Stimulated activated CD8-positive, alpha-beta memory T cell treated with anti-CD3 and anti-CD28 coated beads, Interleukin-2, amount 100 ng/mL, for 1 hour (primary cell): ENCODE data around the gene BIVM.

ENCODE experiments used
- DNase-seq, 2 donors: peaks; one replicate each; pipeline ENCODE4 v3.0.0-alpha.2; 2020; ENCODE audit warnings: low read depth in 2 of 2

Gene BIVM

GRCh38 chr13:102839462-102839861 is 40.5 kb downstream of the BIVM start:
- no peak for DNase-seq

- DNase-seq: no peak
Measured at GRCh38 chr13:102845289-102845629, 46.3 kb downstream of the BIVM start.

DNA sequence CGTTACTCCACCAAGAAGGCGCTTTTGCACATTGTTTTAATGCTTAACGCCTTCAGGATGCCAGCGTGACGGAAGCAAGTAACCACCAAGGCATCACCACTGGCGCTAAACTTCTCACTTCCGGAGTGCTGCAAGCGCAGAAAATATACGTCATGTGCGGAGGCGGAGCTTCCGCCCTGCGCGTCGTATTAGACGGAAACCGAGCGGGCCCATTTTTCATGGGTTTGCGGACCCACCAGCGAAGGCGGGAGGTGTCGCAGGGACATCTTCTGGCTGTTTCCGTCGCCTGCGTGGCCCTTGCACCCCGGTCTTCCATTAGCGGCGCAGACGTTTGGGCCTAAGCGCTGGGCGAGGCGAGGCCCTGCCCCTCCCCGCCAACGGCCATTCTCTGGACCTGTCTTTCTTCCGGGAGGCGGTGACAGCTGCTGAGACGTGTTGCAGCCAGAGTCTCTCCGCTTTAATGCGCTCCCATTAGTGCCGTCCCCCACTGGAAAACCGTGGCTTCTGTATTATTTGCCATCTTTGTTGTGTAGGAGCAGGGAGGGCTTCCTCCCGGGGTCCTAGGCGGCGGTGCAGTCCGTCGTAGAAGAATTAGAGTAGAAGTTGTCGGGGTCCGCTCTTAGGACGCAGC is 46.8 kb downstream of the BIVM start, which contains the start of gene ERCC5:
Gene ERCC5 (plus strand): TSS at position 403 of the 631 bp plus-strand sequence. CDS start 235 bp downstream, outside the sequence.
- DNase-seq: peak; percentile 90 to 93

DNA sequence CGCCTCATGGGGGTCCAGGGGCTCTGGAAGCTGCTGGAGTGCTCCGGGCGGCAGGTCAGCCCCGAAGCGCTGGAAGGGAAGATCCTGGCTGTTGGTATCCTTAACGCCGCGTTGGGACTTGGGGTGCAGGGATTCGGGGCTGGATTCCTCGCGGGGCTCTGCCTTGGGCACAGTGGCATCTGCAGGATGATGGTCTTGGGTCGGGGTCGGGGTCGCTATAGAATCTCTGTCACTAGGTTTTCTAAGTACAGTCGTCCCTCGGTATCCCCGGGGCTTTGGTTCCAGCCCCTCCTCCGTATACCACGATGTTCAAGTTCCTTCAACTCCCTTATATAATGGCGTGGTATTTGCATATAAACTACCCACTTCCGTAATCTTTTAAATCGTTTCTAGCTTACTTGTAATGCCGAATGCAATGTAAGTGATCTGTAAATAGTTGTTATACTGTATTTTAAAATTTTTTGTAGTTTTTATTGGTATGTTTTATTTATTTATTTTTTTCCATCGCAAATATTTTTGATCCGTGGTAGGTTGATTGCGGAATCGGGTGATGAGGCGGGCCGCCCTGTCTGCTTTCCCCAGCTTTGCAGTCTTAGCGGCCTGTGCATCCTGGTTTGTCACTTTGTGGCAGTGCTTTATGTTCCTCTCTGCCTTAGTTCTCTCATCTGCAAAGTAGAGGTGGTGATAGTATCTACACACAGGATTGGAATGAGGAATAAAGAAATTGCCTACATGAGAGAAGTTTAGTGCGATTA is 47.5 kb downstream of the BIVM start:
- no peak for DNase-seq

- DNase-seq: no peak
Measured at GRCh38 chr13:102847272-102848234, 48.6 kb downstream of the BIVM start.

DNA sequence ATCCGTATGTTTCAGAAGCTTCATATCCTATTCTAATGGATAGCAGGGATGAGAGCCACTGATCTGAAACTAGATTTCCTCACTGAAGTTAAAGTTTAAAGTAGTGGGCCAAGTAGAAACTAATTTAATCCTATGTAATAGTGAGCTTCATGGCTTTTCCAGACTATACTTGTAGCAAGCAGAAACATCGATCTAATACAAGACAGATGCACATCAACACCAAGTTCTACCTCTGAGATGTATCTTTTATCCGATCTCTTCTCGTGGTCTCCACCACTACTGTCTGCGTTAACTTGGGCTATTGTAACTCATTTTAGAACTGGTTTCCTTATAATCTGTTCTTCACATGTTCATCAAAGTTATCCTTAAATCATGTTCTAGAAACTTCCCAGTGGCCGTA is 50.0 kb downstream of the BIVM start:
- DNase-seq: no peak

DNA sequence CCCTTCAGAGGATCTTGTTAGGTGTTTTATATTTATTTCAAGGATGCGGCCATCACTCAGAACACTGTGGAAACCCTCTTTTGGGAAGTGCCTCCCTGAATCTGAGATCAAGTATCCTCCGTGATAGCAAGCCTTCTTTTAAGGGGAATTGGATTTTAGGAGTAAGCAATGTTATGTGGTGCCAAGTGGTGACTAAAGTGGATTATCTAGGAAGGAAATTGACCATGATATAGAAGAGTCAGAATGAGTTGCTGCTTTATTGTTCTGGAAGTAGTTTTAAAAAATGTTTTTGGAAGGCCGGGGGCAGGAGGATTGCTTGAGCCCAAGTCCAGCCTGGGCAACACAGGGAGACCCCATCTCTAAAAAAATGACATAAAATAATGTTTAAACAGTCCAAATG is 53.6 kb downstream of the BIVM start:
- no peak for DNase-seq

- no peak for DNase-seq
Measured at GRCh38 chr13:102854675-102855074, 55.8 kb downstream of the BIVM start.

DNA sequence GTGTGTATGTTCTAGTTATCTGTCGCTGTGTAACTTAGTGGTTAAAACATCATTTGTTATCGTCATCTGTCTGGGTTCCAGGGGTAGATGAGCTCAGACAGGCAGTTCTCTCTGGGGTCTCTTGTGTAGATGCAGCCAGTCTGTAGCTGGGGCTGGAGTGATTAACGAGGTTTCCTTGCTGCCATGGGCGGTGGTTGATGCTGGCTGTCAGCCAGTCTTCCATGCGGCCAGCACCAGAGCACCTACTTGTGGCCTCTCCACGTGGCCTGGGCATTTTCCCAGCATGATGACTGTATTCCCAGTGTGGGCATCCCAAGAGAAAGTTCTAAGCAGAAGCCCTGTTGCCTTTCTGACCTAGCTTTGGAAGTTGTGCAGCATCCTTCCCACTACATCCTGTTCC is 57.6 kb downstream of the BIVM start:
- DNase-seq: no peak

DNA sequence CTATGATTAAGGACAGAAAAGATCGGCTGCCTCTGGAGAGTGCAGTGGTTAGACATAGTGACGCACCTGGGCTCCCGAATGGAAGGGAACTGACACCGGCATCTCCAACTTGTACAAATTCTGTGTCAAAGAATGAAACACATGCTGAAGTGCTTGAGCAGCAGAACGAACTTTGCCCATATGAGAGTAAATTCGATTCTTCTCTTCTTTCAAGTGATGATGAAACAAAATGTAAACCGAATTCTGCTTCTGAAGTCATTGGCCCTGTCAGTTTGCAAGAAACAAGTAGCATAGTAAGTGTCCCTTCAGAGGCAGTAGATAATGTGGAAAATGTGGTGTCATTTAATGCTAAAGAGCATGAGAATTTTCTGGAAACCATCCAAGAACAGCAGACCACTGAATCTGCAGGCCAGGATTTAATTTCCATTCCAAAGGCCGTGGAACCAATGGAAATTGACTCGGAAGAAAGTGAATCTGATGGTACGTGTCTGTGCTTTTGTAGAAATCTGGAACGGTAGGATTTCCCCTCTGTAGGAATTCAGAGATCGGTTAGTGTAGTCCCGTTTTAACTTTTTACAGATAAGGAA is 63.8 kb downstream of the BIVM start:
- DNase-seq: no peak

- no peak for DNase-seq
Measured at GRCh38 chr13:102863590-102863989, 64.7 kb downstream of the BIVM start.

GRCh38 chr13:102868366-102868936 is 69.5 kb downstream of the BIVM start:
- no peak for DNase-seq

GRCh38 chr13:102869948-102870676 is 71.2 kb downstream of the BIVM start:
- no peak for DNase-seq

- peak in 1 of 2 donors; percentile 19 for DNase-seq
Measured at GRCh38 chr13:102870677-102871415, 71.9 kb downstream of the BIVM start.

- DNase-seq: no peak
Measured at GRCh38 chr13:102872131-102872530, 73.2 kb downstream of the BIVM start.

- DNase-seq: no peak
Measured at GRCh38 chr13:102872531-102872930, 73.6 kb downstream of the BIVM start.

DNA sequence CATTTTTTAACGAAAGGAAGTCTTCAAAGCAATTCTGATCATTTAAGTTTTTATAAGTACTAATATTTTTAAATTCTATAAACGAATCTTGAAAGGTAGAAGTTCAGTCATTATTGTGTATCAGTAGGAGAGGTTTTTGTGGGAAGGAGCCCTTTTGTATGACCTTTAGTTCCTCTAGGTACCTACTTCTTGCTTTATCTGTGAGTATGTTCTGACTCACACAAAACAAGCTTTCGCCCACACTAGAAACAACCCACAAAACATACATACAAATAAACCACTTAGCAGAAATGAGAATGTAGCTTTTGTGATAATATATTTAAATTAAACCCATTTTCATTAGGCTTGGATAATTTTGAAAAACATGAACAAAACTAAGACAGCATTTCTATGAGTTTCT is 74.7 kb downstream of the BIVM start:
- no peak for DNase-seq

GRCh38 chr13:102875256-102875655 is 76.3 kb downstream of the BIVM start:
- DNase-seq: no peak

GRCh38 chr13:102877303-102877702 is 78.4 kb downstream of the BIVM start:
- no peak for DNase-seq

DNA sequence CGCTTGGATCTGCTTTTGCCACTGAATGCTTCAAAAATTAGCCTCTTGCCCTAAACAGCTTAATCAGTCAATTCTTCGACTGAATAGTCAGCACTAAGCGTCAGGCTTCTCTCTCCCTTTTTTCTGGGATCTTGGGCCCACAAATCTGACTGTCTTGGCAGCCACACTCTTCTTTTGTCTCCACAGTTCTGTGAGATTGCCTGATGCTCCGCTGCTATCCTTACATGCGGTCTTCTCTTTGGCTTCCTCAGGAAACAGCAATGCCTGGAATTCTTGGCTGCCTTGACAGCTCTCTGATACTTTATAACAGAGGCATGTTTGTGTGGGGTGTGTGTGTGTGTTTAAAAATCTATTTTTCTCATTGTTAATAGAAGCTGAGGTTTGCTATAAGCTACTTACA is 79.6 kb downstream of the BIVM start:
- DNase-seq: no peak
